SKM-1 treated with dmso at 0.1 percent for 144 hours (cell line): ENCODE data around the gene TARP.
A peak's percentile ranks its signal among the peaks of the same experiment; 100 is the strongest.
"Not testable (repeated sequence)": the region's sequence is repeated elsewhere in the genome, so short reads cannot be mapped to it uniquely, and the experiment has no call there.

Experiments used
- DNase-seq: peaks from one replicate; lab custom pipeline; 2025; ENCODE audit not compliant: unreplicated experiment; lab: John Stamatoyannopoulos, UW

The TARP gene

DNA sequence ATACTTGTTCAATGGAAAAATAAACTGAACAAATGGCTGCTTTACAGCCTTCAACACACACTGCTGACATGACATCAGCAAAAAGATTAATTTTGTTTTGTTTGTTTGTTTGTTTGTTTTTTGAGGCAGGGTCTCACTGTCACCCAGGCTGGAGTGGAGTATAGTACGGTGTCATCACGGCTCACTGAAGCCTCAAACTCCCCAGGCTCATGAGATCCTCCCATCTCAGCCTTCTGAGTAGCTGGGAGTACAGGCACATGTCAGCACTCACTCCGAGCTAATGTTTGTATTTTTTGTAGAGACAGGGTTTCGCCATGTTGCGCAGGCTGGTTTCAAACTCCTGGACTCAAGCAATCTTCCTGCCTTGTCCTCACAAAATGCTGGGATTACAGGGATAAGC is 10.9 kb downstream of the TARP start:
- no peak for DNase-seq

DNA sequence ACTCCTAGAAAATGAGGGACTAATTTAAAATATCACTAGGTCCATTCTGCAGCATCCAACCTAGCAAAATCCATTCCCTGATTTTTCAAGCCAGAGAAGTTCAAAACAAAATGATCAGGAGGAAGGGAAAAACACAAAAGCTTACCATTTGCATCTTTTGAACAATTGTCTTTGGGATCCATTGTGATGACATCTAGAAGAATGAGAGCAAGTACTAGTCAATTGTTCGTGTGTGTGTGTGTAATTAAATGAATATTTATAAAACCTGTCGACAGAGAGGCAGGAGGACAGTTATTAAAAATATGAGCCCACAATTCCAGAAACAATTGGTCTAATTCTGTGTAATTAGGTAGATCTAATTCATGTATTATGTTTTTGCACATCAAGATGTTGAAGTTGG is 11.4 kb downstream of the TARP start:
- not testable (repeated sequence) for DNase-seq

DNA sequence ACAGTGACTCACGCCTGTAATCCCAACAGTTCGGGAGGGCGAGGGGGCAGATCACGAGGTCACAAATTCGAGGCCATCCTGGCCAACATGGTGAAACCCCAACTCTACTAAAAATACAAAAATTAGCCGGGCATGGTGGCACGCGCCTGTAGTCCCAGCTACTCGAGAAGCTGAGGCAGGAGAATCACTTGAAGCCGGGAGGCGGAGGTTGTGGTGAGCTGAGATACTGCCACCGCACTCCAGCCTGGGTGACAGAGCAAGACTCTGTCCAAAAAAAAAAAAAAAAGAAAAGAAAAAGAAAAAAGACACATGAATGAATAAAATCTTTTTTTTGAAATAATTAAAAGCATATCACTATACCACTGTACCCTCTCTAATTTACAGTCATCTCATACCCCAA is 11.8 kb downstream of the TARP start:
- not testable (repeated sequence) for DNase-seq

DNA sequence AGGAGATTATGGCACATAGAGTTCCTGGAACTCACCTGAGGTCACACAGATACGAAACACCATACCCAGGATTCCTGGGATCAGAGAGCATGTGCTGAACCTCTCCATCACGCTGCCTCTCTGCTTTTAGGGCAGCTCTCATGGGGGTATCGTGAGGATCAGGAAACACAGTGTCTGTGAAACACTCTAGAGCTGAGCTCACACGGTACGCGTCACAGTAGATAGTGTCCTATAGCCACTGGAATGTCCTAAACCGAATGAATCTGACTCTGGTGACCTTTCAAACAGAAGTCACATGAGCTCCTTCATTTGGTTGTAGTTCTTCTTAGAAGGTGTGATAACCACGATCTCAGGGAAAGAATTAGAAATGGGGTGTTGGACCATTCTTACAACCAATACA is 14.3 kb downstream of the TARP start:
- not testable (repeated sequence) for DNase-seq

- DNase-seq: no peak
Measured at GRCh38 chr7:38257350-38257677, 16.1 kb downstream of the TARP start.

GRCh38 chr7:38249849-38250248 is 23.6 kb downstream of the TARP start:
- DNase-seq: peak; percentile 54

DNA sequence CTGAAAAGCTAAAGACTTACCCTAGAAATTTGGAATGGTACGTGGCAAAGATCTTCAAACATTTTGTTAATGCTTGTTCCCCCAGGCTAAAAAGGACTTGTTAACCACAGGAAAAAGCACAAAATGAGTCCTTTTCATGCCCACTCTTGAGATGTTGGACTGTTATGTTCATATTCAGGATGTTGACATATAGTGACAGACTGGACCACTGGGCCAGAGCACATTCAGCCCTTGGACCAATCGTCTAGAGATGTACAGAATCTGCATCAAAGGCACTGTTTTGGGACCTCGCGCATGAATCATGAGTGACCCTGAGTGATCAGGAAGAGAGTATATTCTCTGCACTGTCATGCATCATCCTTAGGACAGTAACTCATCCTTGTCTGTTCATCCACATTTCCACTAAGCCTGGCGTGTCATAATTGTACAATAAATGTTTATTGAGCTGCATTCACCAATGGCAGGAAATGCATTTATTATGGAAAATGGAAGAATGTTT is 25.3 kb downstream of the TARP start:
- DNase-seq: no peak

DNA sequence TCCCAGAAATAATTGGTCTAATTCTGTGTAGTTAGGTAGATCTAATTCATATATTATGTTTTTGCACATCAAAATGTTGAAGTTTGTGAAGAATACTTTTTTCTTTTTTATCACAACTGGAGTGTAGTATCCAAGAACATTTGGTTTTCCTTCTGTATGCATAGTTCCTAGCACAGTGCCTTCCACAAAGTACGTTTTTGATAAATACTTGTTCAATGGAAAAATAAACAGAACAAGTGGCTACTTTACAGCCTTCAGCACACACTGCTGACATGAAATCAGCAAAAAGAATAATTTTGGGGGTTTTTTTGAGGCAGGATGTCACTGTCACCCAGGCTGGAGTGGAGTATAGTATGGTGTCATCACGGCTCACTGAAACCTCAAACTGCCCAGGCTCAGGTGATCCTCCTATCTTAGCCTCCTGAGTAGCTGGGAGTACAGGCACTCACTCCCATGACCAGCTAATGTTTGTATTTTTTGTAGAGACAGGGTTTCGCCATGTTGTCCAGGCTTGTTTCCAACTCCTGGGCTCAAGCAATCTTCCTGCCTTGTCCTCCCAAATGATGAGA is 27.9 kb downstream of the TARP start:
- DNase-seq: no peak

GRCh38 chr7:38244516-38244915 is 28.9 kb downstream of the TARP start:
- DNase-seq: no peak

GRCh38 chr7:38243345-38243744 is 30.1 kb downstream of the TARP start:
- not testable (repeated sequence) for DNase-seq

DNA sequence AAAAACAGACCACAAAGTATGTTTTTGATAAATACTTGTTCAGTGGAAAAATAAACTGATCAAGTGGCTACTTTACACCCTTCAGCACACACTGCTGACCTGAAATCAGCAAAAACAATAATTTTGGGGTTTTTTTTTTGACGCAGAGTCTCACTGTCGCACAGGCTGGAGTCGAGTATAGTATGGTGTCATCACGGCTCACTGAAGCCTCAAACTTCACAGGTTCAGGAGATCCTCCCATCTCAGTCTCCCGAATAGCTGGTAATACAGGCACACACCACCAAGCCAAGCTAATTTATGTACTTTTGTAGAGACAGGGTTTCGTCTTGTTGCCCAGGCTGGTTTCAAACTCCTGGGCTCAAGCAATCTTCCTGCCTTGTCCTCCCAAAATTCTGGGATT is 30.6 kb downstream of the TARP start:
- DNase-seq: no peak

- no peak for DNase-seq
Measured at GRCh38 chr7:38241071-38241470, 32.4 kb downstream of the TARP start.

GRCh38 chr7:38239129-38239528 is 34.3 kb downstream of the TARP start:
- DNase-seq: not testable (repeated sequence)

GRCh38 chr7:38235606-38236005 is 37.8 kb downstream of the TARP start:
- no peak for DNase-seq

DNA sequence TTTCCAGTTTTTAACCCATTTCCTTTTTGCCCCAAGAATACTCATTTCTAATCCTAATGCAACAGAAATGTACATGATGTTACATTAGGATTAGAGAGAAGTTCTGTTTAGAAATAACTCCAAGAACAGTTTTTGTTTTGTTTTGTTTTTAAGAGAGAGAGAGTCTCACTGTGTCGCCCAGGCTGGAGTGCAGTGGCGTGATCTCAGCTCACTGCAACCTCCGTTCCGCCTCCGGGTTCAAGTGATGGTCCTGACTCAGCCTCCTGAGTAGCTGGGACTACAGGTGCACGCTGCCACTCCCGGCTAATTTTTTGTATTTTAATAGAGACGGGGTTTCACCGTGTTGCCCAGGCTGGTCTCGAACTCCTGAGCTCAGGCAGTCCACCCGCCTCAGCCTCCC is 38.7 kb downstream of the TARP start:
- not testable (repeated sequence) for DNase-seq

- peak; percentile 96 for DNase-seq
Measured at GRCh38 chr7:38232502-38233366, 40.7 kb downstream of the TARP start.

GRCh38 chr7:38229884-38230642 is 43.4 kb downstream of the TARP start:
- no peak for DNase-seq

DNA sequence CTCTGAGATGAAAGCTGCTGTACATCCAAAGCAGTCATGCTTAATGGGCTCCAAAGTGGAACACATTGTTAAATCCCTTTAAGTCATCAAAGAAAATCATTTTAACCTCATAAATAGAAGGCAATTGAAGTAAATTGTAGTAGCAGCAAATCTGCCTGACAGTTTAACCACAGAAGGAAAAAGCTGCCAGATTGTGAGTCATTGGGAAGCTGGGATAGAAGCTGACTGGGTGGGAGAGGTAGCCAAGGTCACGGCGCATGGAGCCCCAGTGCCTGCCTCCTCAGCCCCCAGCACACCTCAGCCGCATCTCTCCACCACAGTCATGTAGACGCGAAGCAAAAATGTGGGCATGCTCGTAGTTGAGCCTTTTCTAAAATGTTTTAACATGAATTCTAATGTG is 44.0 kb downstream of the TARP start:
- no peak for DNase-seq

DNA sequence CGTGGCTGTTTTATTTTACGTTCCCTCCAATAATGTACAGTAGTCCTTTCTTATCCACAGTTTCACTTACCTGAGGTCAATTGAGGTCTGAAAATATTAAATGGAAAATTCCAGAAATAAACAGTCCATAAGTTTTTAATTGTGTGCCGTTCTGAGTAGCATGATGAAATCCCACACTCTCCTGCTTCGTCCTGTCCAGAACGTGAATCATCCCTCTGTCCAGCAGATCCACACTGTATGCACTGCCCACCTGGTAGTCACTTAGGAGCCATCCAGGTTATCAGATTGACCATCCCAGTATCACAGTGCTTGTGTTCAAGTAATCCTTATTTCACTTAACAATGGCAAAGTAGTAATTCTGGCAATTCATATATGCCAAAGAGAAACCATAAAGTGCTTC is 49.0 kb downstream of the TARP start:
- DNase-seq: no peak

DNA sequence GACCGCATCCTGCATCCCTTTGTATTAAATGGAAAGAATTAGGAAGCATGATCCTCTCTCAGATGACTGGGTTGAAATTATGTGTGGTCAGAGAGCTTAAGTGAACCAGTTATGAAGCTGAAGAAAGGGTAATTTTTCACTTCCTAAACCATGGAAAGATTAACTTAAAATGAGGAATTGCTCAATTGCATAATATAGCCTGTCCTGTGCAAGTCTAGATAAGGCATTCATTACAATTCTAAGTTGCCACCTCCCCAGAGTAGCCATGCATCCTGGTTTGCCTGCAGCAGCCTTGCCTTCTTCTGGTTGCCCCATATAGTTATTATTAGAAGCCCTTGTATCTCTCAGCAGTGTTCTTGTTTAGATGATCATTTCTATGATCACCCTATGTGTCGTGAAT is 50.1 kb downstream of the TARP start:
- peak; percentile 46 for DNase-seq

DNA sequence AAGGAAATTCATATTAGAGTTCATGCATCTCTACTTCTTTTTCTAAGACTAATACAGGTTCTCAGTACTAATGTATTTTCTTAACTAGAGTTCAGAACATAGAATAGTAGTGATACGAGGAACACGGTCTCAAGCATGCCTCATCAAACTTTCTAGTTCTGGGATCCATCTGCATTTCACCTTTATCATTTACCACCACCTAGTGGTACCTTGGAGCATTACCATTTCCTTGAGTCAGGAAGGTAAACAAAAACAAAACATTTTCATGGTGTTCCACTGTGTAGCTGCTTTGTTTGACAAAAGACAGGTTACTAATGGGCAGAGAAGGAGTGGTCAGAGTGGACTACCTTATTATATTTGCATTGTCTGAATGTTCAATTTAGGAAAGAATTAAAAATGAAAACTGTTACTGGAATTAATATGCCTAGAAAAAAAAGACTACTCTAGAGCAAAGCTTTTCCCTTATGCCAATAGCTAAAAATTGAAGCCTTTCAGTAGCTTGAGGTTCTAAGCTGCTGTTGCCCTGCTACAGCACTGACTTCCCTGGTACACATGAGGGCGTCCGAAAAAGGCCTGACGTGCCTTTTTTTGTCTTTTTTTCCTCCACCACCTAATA is 50.8 kb downstream of the TARP start:
- DNase-seq: peak; percentile 46
